Stimulated activated naive CD8-positive, alpha-beta T cell treated with anti-CD3 and anti-CD28 coated beads, Interleukin-15, Interleukin-2, amounts not matched to agents 100 U/mL and 50 U/mL, for 24 hours (primary cell): ENCODE measurements around the gene GOLGA8K.
A peak's percentile ranks its signal among the peaks of the same experiment; 100 is the strongest.
"Not testable (repeated sequence)": the region's sequence is repeated elsewhere in the genome, so short reads cannot be mapped to it uniquely, and the experiment has no call there.

Experiments
- ATAC-seq: fragments of 150-1000 bp; cut with Tn5 transposase; one replicate; pipeline ENCODE4 v1.10.0; 2021
- DNase-seq: peaks from one replicate; pipeline ENCODE4 v3.0.0; 2021

GOLGA8K gene, protein sequence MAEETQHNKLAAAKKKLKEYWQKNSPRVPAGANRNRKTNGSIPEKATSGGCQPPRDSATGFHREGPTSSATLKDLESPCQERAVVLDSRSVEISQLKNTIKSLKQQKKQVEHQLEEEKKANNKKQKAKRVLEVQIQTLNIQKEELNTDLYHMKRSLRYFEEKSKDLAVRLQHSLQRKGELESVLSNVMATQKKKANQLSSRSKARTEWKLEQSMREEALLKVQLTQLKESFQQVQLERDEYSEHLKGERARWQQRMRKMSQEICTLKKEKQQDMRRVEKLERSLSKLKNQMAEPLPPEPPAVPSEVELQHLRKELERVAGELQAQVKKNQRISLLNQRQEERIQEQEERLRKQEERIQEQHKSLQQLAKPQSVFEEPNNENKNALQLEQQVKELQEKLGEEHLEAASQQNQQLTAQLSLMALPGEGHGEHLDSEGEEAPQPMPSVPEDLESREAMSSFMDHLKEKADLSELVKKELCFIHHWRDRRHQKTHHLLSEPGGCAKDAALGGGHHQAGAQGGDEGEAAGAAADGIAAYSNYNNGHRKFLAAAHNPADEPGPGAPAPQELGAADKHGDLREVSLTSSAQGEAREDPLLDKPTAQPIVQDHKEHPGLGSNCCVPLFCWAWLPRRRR

DNA sequence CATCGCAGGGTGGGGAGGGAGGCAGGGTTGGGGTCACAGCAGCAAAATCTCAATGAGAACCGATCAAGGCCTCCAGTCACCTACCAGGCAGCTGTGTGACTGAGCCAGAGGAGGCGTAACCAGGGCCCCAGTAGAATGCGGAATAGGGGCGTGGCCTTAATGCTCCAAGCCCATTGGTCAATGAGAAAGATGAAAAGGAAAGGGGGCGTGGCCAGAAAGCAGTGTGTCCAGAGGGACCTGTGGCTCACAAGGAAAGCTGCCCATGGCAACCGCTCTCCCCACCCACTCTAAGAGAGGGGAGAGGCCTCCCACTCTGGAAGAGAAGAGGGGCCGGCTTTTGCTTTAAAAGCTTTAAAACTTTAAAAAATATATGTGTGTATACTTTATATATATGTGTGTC lies at the start of gene GOLGA8K:
TSS of gene GOLGA8K (minus strand) at position 101 of the 400 bp plus-strand sequence. CDS start at position 3, 98 bp downstream.
- not testable (repeated sequence) for DNase-seq

GRCh38 chr15:32440445-32440977 lies 37.4 kb upstream of the GOLGA8K start:
- not testable (repeated sequence) for DNase-seq
- ATAC-seq: peak; percentile 81

More for the DNA sequence above, at the start of gene GOLGA8K:
- ATAC-seq: not testable (repeated sequence)

DNA sequence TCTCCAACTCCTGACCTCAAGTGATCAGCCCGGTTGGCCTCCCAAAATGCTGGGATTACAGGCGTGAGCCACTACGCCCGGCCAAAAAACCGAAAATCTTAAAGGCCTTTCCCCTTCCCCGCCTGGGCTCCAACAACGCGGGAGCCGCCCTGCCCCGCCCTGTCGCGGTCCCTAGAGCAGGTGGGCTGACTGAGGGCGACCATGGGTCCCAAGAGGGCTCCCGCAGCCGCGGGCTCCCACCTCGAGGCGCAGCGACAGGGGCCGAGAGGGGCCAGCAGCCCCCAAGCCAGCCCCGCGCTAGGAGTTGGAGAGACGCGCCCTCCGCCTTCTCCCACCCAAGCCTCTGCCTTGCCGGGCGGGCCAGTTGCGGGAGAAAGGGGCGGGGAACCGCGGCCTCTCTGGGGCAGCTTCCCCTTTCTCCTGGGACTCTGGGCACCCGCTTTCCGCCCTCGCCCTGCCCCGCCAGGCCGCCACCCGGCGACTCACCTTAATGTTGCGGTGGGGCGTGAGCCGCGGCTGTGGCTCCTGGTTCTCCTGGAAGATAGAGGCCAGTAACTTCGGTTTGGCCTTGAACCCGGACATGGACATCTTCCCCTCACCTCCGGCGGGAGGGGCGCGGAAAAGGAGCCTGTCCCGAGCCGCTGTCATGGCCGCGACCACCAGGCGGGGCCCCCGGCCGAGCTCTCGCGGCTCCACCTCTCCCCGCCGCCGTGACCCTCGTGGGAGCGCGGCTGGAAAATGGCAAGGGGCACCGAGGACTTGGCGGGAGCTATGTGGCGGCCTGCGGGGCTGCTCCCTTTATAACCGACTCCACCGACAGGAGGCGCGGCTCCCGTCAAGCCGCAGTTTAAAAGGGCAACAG lies 31.2 kb upstream of the GOLGA8K start:
- peak; percentile 63 for ATAC-seq
- DNase-seq: not testable (repeated sequence)

DNA sequence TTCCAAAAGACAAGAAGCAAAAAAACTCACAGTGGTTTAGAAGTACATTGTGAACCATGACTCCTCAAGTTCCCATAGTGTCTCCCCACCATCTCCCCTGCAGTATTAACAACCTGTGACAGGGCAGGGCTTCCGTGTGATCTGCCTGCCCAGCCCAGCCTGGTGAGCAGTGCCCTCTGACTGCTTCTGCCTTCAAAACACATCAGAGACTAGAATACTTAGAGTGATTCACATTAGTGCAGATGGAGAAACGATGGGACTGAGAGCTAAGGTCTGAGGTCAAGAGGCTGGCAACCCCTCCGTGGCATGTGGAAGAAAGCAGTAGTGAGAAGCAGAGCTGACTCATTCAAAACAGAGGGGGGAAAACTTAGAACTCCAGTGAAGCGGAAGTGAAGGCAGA lies 24.5 kb upstream of the GOLGA8K start:
- not testable (repeated sequence) for DNase-seq
- ATAC-seq: peak; percentile 49

DNA sequence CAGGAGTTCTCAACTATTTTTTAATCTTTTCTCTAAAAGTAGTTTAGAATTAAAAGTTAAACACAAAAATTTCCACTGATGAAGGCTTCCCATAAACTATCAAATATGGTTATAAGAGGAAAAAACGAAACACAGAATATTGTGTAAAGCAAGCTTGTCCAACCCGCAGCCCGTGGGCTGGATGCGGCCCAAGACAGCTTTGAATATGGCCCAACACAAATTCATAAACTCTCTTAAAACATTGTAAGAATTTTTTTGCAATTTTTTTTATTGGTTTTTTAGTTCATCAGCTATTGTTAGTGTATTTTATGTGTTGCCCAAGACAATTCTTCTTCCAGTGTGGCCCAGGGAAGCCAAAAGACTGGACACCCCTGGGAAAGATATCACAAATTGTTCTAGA lies 23.4 kb upstream of the GOLGA8K start:
- not testable (repeated sequence) for ATAC-seq

GRCh38 chr15:32407903-32408302 lies 4.8 kb upstream of the GOLGA8K start:
- not testable (repeated sequence) for ATAC-seq, DNase-seq

More for the DNA sequence above, 23.4 kb upstream of the GOLGA8K start:
- DNase-seq: not testable (repeated sequence)

DNA sequence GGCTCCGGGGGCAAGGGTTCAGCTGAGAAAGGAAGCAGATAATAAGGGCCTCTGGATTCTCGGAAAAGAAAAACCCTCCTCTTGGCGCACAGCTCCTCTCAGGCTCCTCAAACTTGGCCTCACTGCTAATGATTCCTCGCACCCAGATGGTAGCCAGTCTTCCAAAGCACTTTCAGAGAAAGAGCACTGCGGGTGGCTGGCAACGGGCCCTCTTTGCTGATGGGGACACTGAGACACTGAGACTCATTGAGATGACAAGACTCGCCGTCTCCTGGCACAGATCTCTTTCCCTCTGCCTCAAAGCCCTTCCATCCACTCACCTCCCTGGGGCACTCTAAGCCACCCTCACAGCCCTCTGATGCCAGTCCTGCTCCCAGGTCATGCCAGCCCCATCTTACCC lies 6.6 kb downstream of the GOLGA8K start:
- DNase-seq, ATAC-seq: not testable (repeated sequence)

DNA sequence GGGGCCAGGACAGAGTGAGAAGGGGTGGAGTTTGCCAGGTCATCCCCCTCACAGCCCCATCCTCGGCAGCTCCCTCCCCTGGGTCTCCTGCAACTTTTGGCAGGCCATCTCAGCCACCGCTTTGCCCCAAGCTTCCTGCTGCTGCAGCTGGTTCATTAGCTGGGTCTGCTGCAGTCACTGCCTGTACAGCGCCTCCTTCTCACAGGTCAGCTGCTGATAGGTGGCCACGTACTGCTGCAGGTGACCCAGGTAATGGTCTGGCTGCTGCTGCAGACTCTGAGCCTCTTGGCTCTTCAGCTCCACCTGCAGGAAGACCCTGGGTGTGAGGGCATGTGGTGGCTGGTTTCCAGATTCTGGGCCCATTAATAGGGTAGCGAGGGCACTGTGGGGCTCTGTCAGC lies 8.3 kb downstream of the GOLGA8K start:
- not testable (repeated sequence) for DNase-seq, ATAC-seq

- not testable (repeated sequence) for ATAC-seq, DNase-seq
Observed at GRCh38 chr15:32388050-32388648, 14.9 kb downstream of the GOLGA8K start.

- DNase-seq: not testable (repeated sequence)
Observed at GRCh38 chr15:32385823-32386495, 17.1 kb downstream of the GOLGA8K start.

DNA sequence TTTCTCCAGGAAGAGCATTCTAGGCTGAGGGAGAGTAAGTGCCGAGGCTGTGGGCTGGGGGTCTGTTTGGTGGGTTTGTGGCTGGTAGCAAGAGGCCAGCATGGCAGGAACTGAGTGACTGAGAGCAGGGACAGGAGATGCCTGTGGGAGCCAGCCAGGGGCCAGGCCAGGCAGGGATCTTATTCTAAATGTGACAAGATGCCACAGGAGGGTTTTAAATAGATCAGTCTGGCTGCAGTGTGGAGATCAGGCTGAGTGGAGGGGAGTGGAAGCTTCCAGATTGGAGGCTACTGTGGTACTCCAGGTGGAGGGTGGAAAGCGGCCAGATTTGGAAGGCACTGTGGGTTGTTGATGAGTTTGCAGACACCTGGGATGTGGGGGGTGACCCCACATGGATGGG lies 28.9 kb downstream of the GOLGA8K start:
- not testable (repeated sequence) for ATAC-seq, DNase-seq

More at GRCh38 chr15:32385823-32386495, 17.1 kb downstream of the GOLGA8K start:
- peak; percentile 23 for ATAC-seq

GRCh38 chr15:32373707-32374106 lies 29.4 kb downstream of the GOLGA8K start:
- not testable (repeated sequence) for DNase-seq, ATAC-seq

- DNase-seq, ATAC-seq: not testable (repeated sequence)
Observed at GRCh38 chr15:32372075-32372474, 31.0 kb downstream of the GOLGA8K start.

GRCh38 chr15:32370526-32370925 lies 32.6 kb downstream of the GOLGA8K start:
- DNase-seq, ATAC-seq: not testable (repeated sequence)

DNA sequence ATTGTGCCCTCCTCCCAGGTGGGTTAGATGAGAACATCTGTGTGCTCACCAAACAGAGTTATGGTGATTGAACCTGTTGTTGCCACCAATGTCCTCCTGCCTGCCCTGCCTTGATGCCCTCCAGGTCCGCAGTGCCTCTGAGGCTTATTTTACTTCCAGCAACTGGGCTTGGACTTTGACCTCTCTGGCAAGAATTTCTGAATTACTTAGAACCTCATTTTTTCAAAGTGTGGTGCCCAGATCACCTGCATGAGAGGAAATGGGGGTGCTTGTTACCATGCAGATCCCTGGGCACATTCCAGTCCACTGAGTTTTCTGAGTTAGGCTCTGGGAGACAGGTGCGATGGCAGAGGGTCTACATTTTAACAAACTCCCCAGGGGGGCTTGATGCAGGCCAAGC lies 33.0 kb downstream of the GOLGA8K start:
- ATAC-seq, DNase-seq: not testable (repeated sequence)

DNA sequence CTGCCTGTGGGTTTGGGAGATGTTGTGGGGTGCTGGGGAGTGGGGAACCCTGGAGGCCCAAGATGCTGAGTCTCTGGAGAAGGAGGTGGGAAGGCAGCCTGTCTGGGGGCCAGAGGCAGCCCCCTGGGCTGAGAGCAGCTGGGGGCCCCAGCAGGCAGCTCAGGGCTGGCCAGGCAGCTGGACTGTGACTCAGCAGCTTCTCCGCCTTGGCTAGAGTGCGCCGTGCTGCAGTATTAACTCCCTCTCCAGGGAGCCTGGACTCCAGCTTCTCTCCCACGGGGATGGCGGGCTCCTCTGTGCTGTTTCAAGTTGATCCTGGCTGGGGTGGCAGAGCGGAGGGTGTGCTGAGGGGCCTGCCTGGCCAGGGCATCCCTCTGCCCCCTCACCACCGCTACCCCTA lies 36.6 kb downstream of the GOLGA8K start:
- not testable (repeated sequence) for ATAC-seq, DNase-seq

DNA sequence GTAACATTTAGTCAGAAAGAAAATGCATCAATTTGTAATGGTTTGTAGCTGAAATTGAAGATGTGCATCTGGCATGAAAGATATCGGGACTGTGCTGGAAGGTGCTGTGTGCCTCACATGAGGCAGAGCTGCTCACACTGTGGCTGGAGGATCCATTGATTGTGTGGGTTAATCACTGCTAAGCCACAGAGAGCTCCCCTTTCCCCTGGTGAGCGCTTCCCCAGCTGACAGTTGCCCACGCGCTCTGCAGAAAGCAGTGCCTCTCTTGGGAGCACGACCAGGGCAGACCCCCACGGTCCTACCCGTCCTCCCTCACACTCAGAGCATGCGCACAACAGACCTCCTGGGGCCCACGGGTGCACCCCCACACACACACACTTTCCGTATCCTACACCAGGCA lies 37.1 kb downstream of the GOLGA8K start:
- ATAC-seq, DNase-seq: not testable (repeated sequence)

- not testable (repeated sequence) for DNase-seq
- peak; percentile 54 for ATAC-seq
Observed at GRCh38 chr15:32364944-32365343, 38.1 kb downstream of the GOLGA8K start.

DNA sequence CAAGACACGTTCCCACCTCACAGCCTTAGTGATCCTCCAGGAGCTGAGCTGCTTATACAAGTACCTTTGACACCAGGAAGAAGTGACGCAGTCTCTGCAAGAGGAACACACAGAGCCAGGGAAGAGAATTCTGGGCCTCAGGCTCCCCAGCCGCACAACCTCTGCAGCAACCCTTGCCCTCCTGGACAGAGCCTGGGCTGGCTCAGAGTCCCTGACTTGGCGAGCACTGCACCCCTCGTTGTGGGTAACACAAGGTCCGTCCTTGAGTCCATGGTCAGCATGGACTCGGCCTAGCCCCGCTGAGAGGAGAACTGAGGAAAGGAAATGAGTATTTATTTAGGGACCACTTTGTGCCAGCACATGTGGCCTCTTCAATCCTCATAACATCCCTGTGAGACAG lies 39.6 kb downstream of the GOLGA8K start:
- not testable (repeated sequence) for ATAC-seq

GRCh38 chr15:32361662-32362061 lies 41.4 kb downstream of the GOLGA8K start:
- not testable (repeated sequence) for DNase-seq, ATAC-seq

More for the DNA sequence above, 39.6 kb downstream of the GOLGA8K start:
- not testable (repeated sequence) for DNase-seq
